ENCODE measurements around the gene CHRNA9. TPM values are rescaled to one million over a fixed set of nuclear protein-coding genes. Genes with fewer than 3 reads are reported as not detected.
A peak's percentile ranks its signal among the peaks of the same experiment; 100 is the strongest.

Gene CHRNA9
- total RNA-seq, 1 donor from 2014 or later = not detected

GRCh38 chr4:40308528-40309122, 26.5 kb upstream of the CHRNA9 start:
- no peak for DNase-seq (ENCODE audit: low spot score in 2 of 2)
- FAIRE-seq = no peak

- FAIRE-seq (no peak), DNase-seq (ENCODE audit: low spot score in 2 of 2) (peak; percentile 9 to 52)
Observed at GRCh38 chr4:40309250-40309774, 25.8 kb upstream of the CHRNA9 start.

DNA sequence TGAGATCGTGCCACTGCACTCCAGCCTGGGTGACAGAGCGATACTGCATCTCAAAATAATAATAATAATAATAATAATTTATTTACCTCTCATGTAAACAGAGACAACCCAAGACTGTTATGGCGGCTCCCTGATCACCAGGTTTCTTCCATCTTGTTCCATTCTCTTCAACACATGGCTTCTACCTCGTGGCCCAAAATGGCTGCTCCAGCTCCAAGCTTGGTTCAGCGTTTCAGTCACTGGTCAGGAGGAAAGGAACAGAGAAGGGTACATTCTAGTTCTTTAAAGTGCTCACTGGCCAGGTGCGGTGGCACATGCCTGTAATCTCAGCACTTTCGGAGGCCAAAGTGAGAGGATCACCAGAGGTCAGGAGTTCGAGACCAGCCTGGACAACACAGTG, 24.9 kb upstream of the CHRNA9 start:
- FAIRE-seq = no peak
- DNase-seq (ENCODE audit: low spot score in 2 of 2) = no peak

DNA sequence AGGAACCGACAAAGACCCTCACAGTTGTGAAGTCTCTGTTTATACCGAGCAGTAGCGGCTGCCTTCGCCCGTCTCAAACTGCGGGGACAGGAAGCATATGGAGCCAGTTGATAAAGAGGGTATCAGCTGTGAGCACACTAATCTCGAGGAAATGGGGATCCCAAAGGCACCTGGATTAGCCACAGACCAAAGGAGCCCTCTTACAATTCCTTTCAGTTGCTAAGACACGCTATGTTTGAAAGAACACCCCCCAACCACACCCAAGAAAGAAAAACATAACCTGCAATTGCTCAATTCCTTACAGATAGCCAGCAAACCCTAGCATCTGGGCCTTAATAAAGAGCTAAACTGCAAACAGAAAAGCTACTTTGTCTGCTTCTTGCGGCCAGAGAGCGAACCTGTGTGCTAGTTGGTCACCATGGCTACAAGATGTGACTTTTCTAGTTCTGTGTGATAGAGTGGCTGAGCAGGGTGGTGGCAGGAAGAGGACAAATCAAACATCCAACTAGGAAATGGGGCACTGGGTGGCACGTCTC, 23.3 kb upstream of the CHRNA9 start:
- DNase-seq (ENCODE audit: low spot score in 2 of 2) = no peak
- no peak for FAIRE-seq

- FAIRE-seq (no peak), DNase-seq (ENCODE audit: low spot score in 2 of 2) (no peak)
Observed at GRCh38 chr4:40314951-40315350, 20.2 kb upstream of the CHRNA9 start.

DNA sequence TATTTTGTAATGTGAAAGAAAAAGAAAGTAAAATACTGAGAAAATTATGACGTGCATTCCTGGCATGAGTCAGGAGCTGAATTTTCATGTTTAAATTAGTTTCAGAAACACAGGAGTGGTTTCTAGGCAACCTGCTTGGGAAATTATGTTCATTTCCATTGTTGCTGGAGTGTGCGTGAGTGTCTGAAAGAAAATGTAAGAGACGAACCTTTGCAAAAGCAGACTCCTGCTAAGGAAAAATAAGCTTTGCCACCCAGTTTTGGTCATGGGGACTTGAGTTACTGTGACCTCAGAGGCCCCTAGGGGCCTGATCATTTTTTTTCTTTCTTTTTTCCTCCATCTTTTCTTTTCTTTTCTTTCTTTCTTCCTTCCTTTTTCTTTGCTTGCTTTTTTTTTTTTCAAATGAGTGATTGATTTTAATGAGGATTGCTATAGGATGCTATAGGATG, 18.8 kb upstream of the CHRNA9 start:
- DNase-seq (ENCODE audit: low spot score in 2 of 2) = no peak
- no peak for FAIRE-seq

- no peak for FAIRE-seq
Observed at GRCh38 chr4:40316782-40317635, 18.1 kb upstream of the CHRNA9 start.

DNA sequence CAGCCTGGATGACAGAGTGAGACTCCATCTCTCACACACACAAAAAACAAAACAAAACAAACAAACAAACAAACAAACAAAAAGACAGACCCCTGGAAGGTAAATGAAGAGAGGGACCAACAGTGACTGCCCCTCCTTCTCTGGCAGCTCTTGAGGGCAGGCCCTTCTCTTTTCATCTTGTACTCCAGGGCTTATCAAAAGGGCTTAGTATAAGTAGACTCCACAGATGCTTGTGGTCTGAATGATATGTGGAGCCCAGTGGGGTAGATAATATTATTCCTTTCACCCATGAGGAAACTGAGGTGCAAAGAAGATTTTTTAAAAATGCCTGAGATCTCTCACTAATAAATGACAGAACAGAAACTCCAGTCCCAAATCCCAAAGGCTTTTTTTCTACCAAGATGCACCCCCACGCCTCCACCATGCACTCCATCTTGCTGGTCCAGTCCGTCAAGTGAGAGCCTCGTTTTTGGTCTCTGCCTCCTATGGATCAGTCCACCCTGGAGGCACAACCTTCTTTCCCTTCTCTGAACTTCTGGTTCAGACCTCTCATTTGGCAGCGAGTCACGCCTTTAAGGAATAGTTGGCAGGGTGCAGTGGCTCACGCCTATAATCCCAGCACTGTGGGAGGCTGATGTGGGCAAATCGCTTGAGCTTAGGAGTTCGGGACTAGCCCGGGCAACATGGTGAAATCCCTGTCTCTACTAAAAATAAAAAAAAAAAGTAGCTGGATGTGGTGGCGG, 17.0 kb upstream of the CHRNA9 start:
- DNase-seq (ENCODE audit: low spot score in 2 of 2) = no peak
- FAIRE-seq = no peak

More at GRCh38 chr4:40316782-40317635, 18.1 kb upstream of the CHRNA9 start:
- peak in 1 of 2 donors; percentile 32 for DNase-seq (ENCODE audit: low spot score in 2 of 2)

DNA sequence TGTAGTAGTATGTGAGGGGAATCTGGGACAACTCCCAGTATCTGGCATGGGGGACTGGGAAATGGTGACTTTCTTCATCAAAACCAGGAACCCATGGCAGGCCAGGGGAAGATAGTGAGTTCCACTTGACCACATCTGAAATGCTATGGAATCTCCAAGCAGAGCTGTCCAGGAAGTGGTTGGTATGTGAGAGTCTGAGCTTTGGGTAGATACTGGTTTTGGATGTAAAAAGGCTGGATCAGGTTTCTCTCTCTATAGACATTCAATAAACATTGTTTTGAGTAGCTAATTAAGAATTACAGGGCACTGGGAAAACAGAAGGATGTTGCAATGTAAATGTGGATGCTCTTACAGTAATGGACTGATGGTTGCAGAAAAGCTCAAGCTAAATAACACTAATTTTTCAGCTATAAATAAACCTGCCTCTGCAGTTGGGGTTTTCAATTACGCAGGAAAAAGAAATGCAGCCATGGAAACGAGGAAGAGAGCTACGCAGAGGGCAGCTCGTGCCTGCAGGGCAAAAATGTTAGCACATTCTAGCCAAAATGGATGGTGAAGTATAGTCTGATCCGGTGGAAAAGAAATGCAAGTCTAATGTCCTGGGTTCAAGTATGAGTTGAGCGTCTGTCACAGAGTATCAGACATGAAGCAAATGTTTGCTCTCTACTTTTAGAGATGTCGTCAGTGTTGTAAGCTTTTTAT, 13.4 kb upstream of the CHRNA9 start:
- FAIRE-seq (no peak), DNase-seq (ENCODE audit: low spot score in 2 of 2) (no peak)

DNA sequence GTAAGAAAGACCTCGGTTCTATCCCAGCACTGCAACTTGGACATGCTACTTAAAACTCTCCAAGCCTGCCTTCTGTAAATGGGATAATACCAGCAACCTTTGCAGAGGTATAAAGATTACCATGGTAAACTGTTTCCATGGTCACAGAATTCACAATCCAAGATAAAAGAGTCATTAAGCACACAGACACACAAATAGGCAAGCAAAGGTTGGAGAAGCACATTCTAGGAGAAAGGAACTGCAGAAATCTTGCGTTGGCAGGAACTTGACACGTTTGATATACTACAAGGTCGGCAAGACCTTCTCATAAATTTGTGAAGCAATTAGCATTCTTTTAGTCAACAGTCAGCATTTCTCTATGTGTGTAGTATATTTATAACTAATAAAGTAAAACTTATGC, 12.3 kb upstream of the CHRNA9 start:
- DNase-seq (ENCODE audit: low spot score in 2 of 2) (no peak), FAIRE-seq (no peak)

DNA sequence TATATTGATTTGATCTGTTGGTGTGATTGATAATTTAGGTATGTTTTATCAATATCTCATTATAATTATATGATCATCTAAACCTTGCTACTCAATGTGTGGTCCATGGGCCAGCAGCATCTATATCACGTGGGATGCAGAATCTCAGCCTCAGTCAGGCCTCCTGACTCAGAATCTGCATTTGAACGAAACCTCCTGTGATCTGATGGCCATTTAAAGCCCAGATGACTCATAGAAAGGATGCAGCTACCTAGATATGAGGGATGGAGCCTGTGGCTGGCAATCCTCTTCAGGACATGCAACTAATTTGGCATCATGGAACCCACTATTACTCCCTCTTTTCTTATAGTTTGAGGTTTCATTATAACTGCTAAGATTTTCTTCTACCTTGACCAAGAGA, 11.3 kb upstream of the CHRNA9 start:
- FAIRE-seq (no peak), DNase-seq (ENCODE audit: low spot score in 2 of 2) (no peak)

DNA sequence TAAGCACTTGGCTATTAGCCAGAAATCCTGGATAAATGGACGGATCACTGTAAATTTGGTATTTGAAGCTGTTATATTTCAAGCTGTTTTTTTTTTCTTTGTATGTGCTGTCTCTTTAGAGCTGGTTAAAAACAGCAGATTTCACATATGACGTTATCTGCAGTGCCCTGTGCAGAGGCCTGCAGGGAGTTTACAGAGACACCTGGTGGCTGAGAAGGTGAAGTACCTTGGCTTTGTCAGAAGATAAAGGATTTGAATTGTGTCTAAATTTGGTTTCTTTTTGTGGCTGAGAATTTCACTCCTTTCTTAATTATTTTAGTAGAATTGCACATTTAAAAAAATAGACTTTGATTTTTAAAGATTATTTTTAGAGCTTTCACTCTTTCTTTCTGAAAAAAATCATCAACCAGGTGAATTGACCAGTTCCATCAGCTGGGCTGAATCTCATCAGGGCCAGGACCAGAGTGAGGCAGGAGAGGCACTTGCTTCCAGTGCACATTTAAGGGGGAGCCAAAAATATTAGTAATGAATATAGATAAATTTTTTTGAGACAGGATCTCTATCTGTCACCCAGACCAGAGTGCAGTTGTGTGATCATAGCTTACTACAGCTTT, 9.6 kb upstream of the CHRNA9 start:
- DNase-seq (ENCODE audit: low spot score in 2 of 2) = peak in 1 of 2 donors; percentile 37
- FAIRE-seq = no peak

DNA sequence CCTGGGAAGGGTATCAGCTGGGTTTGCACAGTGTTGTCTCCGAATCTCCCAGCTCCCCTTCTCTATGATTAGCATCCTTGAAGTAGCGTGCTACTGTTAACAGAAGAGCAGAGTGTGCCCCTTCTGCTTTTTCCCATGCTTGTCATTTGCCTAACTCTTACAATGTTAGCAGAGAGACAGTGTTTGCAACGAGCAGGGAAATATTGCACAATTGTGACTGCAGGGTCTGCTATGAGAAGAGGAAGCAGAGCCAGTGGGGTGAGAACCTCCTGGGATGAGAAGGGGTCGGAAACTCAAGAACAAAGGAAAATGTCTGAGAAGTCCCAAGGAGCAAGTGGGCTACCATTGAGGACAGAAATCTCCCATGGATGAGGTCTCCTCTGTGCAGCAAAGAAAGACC, 7.8 kb upstream of the CHRNA9 start:
- DNase-seq (ENCODE audit: low spot score in 2 of 2) (no peak), FAIRE-seq (no peak)

DNA sequence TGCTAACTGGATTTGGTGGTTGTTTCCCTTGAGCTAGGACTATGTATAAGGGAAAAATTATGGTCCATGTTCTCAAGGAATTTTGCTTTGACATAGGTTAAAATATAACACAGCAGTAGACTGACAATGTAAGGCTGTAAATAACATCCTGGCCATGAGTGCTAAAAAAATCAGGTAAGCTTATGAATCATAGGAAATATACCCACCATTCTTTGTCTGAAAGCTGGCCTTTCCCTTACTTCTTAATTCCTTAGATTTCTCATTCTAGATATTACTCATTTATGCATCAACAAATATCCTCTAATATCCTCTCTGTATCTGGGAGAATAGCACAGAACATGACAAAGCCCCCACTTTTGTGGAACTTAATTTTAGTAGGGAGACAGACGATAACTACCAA, 6.8 kb upstream of the CHRNA9 start:
- no peak for DNase-seq (ENCODE audit: low spot score in 2 of 2)
- no peak for FAIRE-seq

DNA sequence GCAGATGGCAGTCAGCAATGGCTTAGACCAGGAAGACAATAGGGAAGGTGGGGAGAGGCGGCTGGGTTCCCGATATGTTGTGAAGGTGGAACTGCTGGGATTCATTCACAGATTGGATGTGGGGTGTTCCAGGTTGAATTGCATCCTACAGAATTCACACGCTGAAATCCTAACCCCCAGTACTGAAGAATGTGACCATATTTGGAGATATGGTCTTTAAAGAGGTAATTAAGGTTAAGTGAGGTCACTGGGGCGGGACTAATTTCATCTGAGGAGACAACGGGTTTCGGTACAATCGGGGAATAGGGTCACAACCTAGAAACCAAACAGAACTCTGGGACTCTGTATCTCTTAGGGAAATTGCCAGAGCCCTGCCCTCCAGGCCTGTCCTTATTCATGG, 5.3 kb upstream of the CHRNA9 start:
- FAIRE-seq (no peak), DNase-seq (ENCODE audit: low spot score in 2 of 2) (no peak)

DNA sequence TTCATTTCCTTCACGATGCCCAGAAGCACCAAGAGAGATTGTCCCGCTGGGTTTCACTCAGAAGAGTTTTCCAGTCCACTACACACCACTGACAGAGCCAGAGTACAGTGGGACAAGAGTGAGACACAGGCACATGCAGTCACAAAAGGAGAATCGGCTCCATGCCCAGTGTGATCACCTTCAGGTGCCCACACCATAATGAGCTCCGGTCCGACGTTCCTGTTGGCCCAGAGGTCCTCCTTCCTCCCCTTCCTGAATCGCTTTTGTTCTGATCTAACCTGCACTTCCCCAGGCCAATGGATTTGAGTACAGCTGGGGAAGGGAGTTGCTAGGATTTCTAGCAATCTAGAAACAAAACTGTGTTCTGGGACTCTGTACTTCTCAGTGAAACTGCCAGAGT, 4.6 kb upstream of the CHRNA9 start:
- FAIRE-seq (no peak), DNase-seq (ENCODE audit: low spot score in 2 of 2) (no peak)

- no peak for FAIRE-seq
- DNase-seq (ENCODE audit: low spot score in 2 of 2) = no peak
Observed at GRCh38 chr4:40331101-40331745, 3.9 kb upstream of the CHRNA9 start.

DNA sequence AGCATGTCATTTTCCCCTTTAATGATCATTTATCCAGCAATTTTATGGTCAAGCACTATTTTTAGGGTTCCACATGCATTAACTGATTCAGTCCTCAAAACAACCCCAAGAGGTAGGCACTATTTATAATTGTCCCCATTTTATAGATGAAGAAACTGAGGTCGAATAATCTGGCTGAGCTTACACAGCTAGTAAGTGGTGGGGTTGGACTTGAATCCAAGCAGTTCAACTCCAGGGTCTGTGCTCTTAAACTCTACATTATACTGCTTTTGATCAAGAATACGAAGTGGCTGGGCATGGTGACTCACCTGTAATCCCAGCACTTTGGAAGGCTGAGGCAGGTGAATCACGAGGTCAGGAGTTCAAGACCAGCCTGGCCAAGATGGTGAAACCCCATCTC, 3.2 kb upstream of the CHRNA9 start:
- DNase-seq (ENCODE audit: low spot score in 2 of 2) (no peak), FAIRE-seq (no peak)

DNA sequence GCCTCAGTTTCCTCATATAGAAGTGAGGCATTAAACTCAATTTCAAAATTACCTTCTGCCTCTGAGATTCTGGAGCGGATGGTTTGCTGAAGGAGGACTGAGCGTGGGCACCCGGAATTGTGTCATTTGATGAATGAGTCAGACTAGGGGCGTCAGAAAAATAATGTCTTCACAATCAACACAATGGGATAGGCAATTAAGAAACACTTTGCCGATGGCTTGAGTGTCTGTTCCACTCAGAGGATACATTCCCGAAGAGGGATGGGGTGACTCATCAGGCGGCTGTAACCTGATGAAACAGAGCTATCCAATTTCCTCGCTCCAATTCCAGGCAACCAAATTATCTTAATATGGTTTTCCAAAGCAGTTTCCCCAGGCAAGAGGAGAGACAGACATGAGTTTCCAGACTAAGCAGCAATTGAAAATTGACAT, 1.2 kb upstream of the CHRNA9 start:
- DNase-seq (ENCODE audit: low spot score in 2 of 2) (peak in 1 of 2 donors; percentile 25), FAIRE-seq (no peak)
